GM23338 (cell line): ENCODE results near the gene SIGLEC6.
"Not testable (repeated sequence)": the region's sequence is repeated elsewhere in the genome, so short reads cannot be mapped to it uniquely, and the experiment has no call there.

ENCODE experiments used
- CREB1 ChIP-seq: fragments of 250-450 bp; sonication (Bioruptor Pico); IDR thresholded peaks from 2 replicates; pipeline ENCODE4 v1.5.0; 2020; ENCODE audit warnings: low read depth, mild to moderate bottlenecking, moderate library complexity
- CTCF ChIP-seq, 2 experiments: fragments of 200-600 bp in 1 of 2; sonication (generic) in 1 of 2; conservative IDR thresholded peaks; 2 replicates each; pipeline versions ENCODE4 v1.5.1 to v1.6.1; 2016 to 2017; ENCODE audit warnings: antibody characterized with exemption in 2 of 2, low read depth in 2 of 2, mild to moderate bottlenecking in 2 of 2, moderate library complexity in 1 of 2
- ETS1 ChIP-seq: IDR thresholded peaks from 2 replicates; pipeline ENCODE4 v1.6.1; 2016; ENCODE audit warnings: antibody characterized with exemption
- EZH2 ChIP-seq: fragments of 200-600 bp; sonication (generic); IDR thresholded peaks from one replicate; pipeline ENCODE4 v1.8.0; 2017; ENCODE audit warnings: antibody characterized with exemption, mild to moderate bottlenecking, low read depth; ENCODE audit not compliant: unreplicated experiment
- EZH2phosphoT487 ChIP-seq: fragments of 200-600 bp; sonication (generic); IDR thresholded peaks from one replicate; pipeline ENCODE4 v1.8.1; 2018; ENCODE audit warnings: antibody characterized with exemption; ENCODE audit not compliant: unreplicated experiment
- JUNB ChIP-seq: IDR thresholded peaks from one replicate; pipeline ENCODE4 v1.6.1; 2016; ENCODE audit warnings: antibody characterized with exemption; ENCODE audit not compliant: unreplicated experiment
- NANOG ChIP-seq: IDR thresholded peaks from 2 replicates; pipeline ENCODE4 v1.6.1; 2016; ENCODE audit warnings: antibody characterized with exemption, borderline replicate concordance
- POLR2AphosphoS5 ChIP-seq: IDR thresholded peaks from 2 replicates; pipeline ENCODE4 v1.6.1; 2016; ENCODE audit warnings: antibody characterized with exemption, low read depth
- REST ChIP-seq: IDR thresholded peaks from one replicate; pipeline ENCODE4 v1.6.1; 2018; ENCODE audit warnings: antibody characterized with exemption; ENCODE audit not compliant: unreplicated experiment
- STAT1 ChIP-seq: IDR thresholded peaks from one replicate; pipeline ENCODE4 v1.6.1; 2016; ENCODE audit warnings: antibody characterized with exemption; ENCODE audit not compliant: unreplicated experiment

- not testable (repeated sequence) for TF ChIP-seq CTCF (conservative IDR thresholded peaks at IDR 0.05; ENCODE audit: low read depth in 2 of 2); EZH2phosphoT487; STAT1; POLR2AphosphoS5; EZH2; REST; JUNB; ETS1; NANOG; CREB1 (CRISPR knock-in tag)
These were observed 30.5 kb downstream of the SIGLEC6 start for GRCh38 chr19:51500931-51501330.
